Nucleus accumbens (tissue), 56 donors: Measurements from ENCODE around the gene MORF4L2.

Experiments
- DNase-seq, 56 donors: peaks; one replicate each; lab custom pipeline; 2025; lab: John Stamatoyannopoulos, UW

Gene MORF4L2

GRCh38 chrX:103686199-103687072, at the start of gene MORF4L2:
TSS of gene MORF4L2 (minus strand) at chrX:103686699. CDS start at chrX:103677027, 9,672 bp downstream.
- DNase-seq = peak; percentile 33 to 94 (median 81)

GRCh38 chrX:103734125-103734760, 47.7 kb upstream of the MORF4L2 start:
- DNase-seq = no peak

- DNase-seq = no peak
Observed at GRCh38 chrX:103733017-103733416, 46.5 kb upstream of the MORF4L2 start.

GRCh38 chrX:103730796-103731493, 44.4 kb upstream of the MORF4L2 start:
- DNase-seq = no peak

- DNase-seq = no peak
Observed at GRCh38 chrX:103730147-103730795, 43.8 kb upstream of the MORF4L2 start.

- DNase-seq = no peak
Observed at GRCh38 chrX:103729015-103729414, 42.5 kb upstream of the MORF4L2 start.

- no peak for DNase-seq
Observed at GRCh38 chrX:103727115-103727514, 40.6 kb upstream of the MORF4L2 start.

GRCh38 chrX:103726477-103726876, 40.0 kb upstream of the MORF4L2 start:
- DNase-seq = no peak

- DNase-seq = no peak
Observed at GRCh38 chrX:103722505-103722904, 36.0 kb upstream of the MORF4L2 start.

- DNase-seq = no peak
Observed at GRCh38 chrX:103718120-103718519, 31.6 kb upstream of the MORF4L2 start.

- DNase-seq = no peak
Observed at GRCh38 chrX:103716962-103717361, 30.5 kb upstream of the MORF4L2 start.

- DNase-seq = no peak
Observed at GRCh38 chrX:103710609-103711008, 24.1 kb upstream of the MORF4L2 start, which contains the start of gene TMEM31. TSS of gene TMEM31 (plus strand) at chrX:103710909. CDS start at chrX:103712259, 1,350 bp downstream.

GRCh38 chrX:103704863-103705262, 18.4 kb upstream of the MORF4L2 start:
- peak in 52 of 56 donors; percentile 2 to 91 (median 62) for DNase-seq

- DNase-seq = no peak
Observed at GRCh38 chrX:103699243-103699642, 12.7 kb upstream of the MORF4L2 start.

- DNase-seq = no peak
Observed at GRCh38 chrX:103697687-103698086, 11.2 kb upstream of the MORF4L2 start.

GRCh38 chrX:103691059-103691458, 4.6 kb upstream of the MORF4L2 start:
- no peak for DNase-seq

GRCh38 chrX:103688946-103689345, 2.4 kb upstream of the MORF4L2 start:
- DNase-seq = peak in 5 of 56 donors; percentile 2 to 21 (median 7)

- DNase-seq = peak in 54 of 56 donors; percentile 1 to 80 (median 50)
Observed at GRCh38 chrX:103687696-103688201, 1.2 kb upstream of the MORF4L2 start.

GRCh38 chrX:103687073-103687695, 685 bp upstream of the MORF4L2 start:
- DNase-seq = peak; percentile 33 to 92 (median 80)

- DNase-seq = no peak
Observed at GRCh38 chrX:103685396-103685795, 1.1 kb downstream of the MORF4L2 start.
